ENCODE data around the gene SOAT1. TPM values are rescaled to one million over a fixed set of nuclear protein-coding genes. Genes with fewer than 3 reads are reported as not detected.

Gene SOAT1
- total RNA-seq, 4 donors from 2014 or later, result 12.3 to 14.2 (median 12.6) TPM

DNA sequence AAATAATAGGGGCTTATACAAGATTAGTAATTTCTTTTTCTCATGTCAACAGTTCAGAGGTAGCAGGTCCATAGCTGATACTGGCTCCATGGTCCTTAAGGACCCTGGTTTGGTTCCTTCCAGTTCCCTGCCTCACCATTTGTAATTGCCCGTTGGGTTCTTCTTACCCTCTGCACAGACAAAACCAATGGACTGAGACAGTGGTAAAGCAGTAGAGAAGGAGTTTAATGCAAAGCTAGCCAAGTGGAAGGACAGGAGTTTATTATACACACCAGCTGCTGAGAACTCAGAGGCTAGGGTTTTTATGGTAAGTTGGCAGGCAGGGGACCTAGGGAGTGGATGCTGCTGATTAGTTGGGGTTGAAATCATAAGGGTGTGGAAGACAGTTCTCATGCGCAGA is 36.3 kb downstream of the SOAT1 start:
- Histone ChIP-seq H3K9me3 (no peaks in the 10 kb centered on the region), H3K27ac (no peak overlapping the region), H3K27me3 (no peaks in the 10 kb centered on the region), H3K4me3 (no peak overlapping the region), H3K36me3 (peaks cover 0 to 3% (median 0%) of the 10 kb centered on the region in 3 donors), H3K4me1 (no peaks in the 10 kb centered on the region)
- 70 to 95% methylated on average over 2 of the region's 2 CpGs for whole genome bisulfite sequencing, 2 donors
- DNase-seq (ENCODE audit: low spot score in 2 of 2), result no peak
- TF ChIP-seq CTCF (IDR thresholded peaks at IDR 0.05), result no peak
- TF ChIP-seq POLR2A (IDR thresholded peaks at IDR 0.05), result no peak
- TF ChIP-seq EP300 (IDR thresholded peaks at IDR 0.05), result no peak

DNA sequence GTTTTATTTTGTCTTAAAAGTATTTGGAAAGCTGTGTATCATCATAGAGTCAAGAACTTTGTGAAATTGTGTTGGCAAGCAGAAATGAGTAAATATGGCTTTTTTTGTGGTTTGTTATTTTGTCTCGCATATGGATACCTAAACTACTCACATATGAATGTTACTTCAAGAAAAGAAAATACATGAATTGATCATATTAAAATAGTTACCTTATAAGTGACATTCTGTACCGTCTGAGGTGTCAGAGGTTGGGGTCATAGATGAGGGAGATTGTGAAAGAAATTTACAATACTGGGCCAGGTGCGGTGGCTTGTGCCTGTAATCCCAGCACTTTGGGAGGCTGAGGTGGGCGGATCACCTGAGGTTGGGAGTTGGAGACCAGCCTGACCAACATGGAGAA is 40.8 kb downstream of the SOAT1 start:
- no peak overlapping the region for H3K27ac ChIP-seq
- peaks cover 0 to 28% (median 0%) of the 10 kb centered on the region in 3 donors for H3K36me3 ChIP-seq
- no peak overlapping the region for H3K4me3 ChIP-seq
- 92% methylated on average over 4 of the region's 4 CpGs for WGBS, 2 donors
- DNase-seq (ENCODE audit: low spot score in 2 of 2), result no peak
- no peaks in the 10 kb centered on the region for H3K4me1 ChIP-seq
- H3K9me3 ChIP-seq, result no peaks in the 10 kb centered on the region
- TF ChIP-seq POLR2A (IDR thresholded peaks at IDR 0.05) (no peak), EP300 (IDR thresholded peaks at IDR 0.05) (no peak), CTCF (IDR thresholded peaks at IDR 0.05) (no peak)
- no peaks in the 10 kb centered on the region for H3K27me3 ChIP-seq

DNA sequence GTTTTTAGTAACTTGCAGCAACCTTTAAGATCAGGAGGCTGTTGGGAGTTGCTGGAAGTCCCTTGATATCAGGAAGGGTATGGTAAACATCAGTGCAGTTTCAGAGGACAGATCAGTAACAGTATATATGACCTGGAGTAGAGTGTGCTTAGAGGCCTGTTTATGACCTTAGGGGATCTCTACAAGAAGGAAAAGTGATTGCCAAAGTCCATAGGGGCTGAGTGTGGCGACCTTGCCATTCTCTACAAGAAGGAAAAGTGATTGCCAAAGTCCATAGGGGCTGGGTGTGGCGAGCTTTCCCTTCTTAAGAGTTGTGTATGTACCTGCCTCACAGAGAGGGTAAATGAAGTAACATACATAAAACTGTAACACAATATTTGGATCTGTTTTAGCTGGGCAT is 43.7 kb downstream of the SOAT1 start:
- peaks cover 0 to 49% (median 0%) of the 10 kb centered on the region in 3 donors for H3K36me3 ChIP-seq

DNA sequence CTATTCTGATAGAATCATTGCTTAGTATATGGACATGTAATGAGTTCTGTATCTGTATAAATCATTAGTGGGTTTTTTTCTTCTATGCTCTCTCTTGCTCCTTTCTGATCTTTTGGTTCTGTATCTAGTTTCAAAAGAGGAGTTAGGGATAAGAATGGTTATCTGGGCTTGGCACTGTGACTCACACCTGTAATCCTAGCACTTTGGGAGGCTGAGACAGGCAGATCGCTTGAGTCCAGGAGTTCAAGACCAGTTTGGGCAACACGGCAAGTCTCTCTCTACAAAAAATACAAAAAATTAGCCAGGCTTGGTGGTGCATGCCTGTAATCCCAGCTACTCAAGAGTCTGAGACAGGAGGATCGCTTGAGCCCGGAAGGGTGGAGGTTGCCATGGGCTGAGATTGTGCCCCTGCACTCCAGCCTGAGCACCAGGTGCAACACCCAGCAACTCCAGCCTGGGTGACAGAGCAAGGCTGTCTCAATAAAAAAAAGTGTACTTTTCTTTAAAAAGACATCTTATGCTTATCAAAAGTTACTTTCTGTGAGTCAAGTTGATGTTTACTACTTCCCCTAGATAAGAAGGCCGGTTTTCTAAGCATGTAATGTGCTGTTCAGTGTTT is 44.5 kb downstream of the SOAT1 start:
- TF ChIP-seq EP300 (IDR thresholded peaks at IDR 0.05) (no peak), CTCF (IDR thresholded peaks at IDR 0.05) (no peak), POLR2A (IDR thresholded peaks at IDR 0.05) (no peak)
- Histone ChIP-seq H3K4me3 (no peak overlapping the region), H3K36me3 (peaks cover 0 to 57% (median 0%) of the 10 kb centered on the region in 3 donors), H3K27ac (no peak overlapping the region), H3K4me1 (no peaks in the 10 kb centered on the region), H3K27me3 (no peaks in the 10 kb centered on the region), H3K9me3 (no peaks in the 10 kb centered on the region)
- WGBS, 2 donors, result 91 to 97% methylated on average over 5 of the region's 5 CpGs
- DNase-seq (ENCODE audit: low spot score in 2 of 2), result no peak

More for the DNA sequence above, 43.7 kb downstream of the SOAT1 start:
- H3K27ac ChIP-seq, result no peak overlapping the region
- TF ChIP-seq CTCF (IDR thresholded peaks at IDR 0.05), result no peak
- TF ChIP-seq POLR2A (IDR thresholded peaks at IDR 0.05), result no peak
- TF ChIP-seq EP300 (IDR thresholded peaks at IDR 0.05), result no peak
- no peak overlapping the region for H3K4me3 ChIP-seq
- no peak for DNase-seq (ENCODE audit: low spot score in 2 of 2)
- WGBS, 2 donors, result 91 to 92% methylated on average over 2 of the region's 2 CpGs
- no peaks in the 10 kb centered on the region for H3K9me3 ChIP-seq
- no peaks in the 10 kb centered on the region for H3K27me3 ChIP-seq
- no peaks in the 10 kb centered on the region for H3K4me1 ChIP-seq

DNA sequence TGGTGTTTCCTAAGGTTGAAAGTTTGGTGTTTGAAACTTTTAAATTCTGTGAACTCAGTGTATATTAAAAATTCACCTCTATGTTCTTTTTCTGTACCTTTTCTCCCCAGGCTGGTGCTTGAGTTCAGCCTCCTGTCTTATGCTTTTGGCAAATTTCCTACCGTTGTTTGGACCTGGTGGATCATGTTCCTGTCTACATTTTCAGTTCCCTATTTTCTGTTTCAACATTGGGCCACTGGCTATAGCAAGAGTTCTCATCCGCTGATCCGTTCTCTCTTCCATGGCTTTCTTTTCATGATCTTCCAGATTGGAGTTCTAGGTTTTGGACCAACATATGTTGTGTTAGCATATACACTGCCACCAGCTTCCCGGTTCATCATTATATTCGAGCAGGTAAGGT is 47.3 kb downstream of the SOAT1 start:
- 81 to 89% methylated on average over 5 of the region's 5 CpGs for WGBS, 2 donors
- Histone ChIP-seq H3K27me3 (no peaks in the 10 kb centered on the region), H3K9me3 (no peaks in the 10 kb centered on the region), H3K27ac (no peak overlapping the region), H3K4me1 (no peaks in the 10 kb centered on the region), H3K4me3 (no peak overlapping the region), H3K36me3 (peaks cover 0 to 80% (median 0%) of the 10 kb centered on the region in 3 donors)
- no peak for TF ChIP-seq POLR2A (IDR thresholded peaks at IDR 0.05)
- TF ChIP-seq EP300 (IDR thresholded peaks at IDR 0.05), result peak in 1 of 2 donors; percentile 22
- DNase-seq (ENCODE audit: low spot score in 2 of 2), result no peak

Data from tibial nerve (tissue), 4 donors.